SH-SY5Y (cell line): ENCODE measurements around the gene MYO5C.

Experiments
- GATA2 ChIP-seq: IDR thresholded peaks from 2 replicates; pipeline ENCODE4 v1.6.1; 2011; ENCODE audit warnings: mild to moderate bottlenecking, low read depth, low read length
- GATA3 ChIP-seq: IDR thresholded peaks from 2 replicates; pipeline ENCODE4 v1.6.1; 2011; ENCODE audit warnings: low read depth, mild to moderate bottlenecking, low read length, moderate library complexity

GRCh38 chr15:52261026-52261425 lies 34.6 kb downstream of the MYO5C start:
- TF ChIP-seq GATA3 = no peak
- no peak for TF ChIP-seq GATA2
